A673 (cell line): ENCODE measurements around the gene FRS3. TPM values are rescaled to one million over a fixed set of nuclear protein-coding genes. Genes with fewer than 3 reads are reported as not detected.
"Not testable (repeated sequence)": the region's sequence is repeated elsewhere in the genome, so short reads cannot be mapped to it uniquely, and the experiment has no call there.

Experiments
- BruUV-seq: library from RNA; stranded (reverse); fragments of 400-500 nt; replicated peaks from 2 replicates; lab custom pipeline; 2021; lab: Mats Ljungman, UMichigan
- CTCF ChIA-PET: fragments of 300-600 bp; sonication (Branson Sonifier 250); formaldehyde crosslinking; loops from one replicate; lab custom pipeline; 2022; ENCODE audit warnings: antibody characterized with exemption; lab: Charles Lee
- POLR2A ChIA-PET: fragments of 300-600 bp; sonication (Branson Sonifier 250); formaldehyde crosslinking; loops from one replicate; lab custom pipeline; 2022; ENCODE audit warnings: antibody characterized with exemption; ENCODE audit not compliant: low non-redundant PET; lab: Charles Lee
- DNase-seq: peaks from one replicate; pipeline ENCODE4 v3.0.0-alpha.2; 2015; ENCODE audit warnings: low spot score
- H3K27ac ChIP-seq: fragments of 200-600 bp; sonication (generic); 2 replicates; pipeline ENCODE4 v1.5.1; 2016; ENCODE audit warnings: mixed run types, low read depth, mild to moderate bottlenecking, mixed read lengths, antibody characterized with exemption, low read length; ENCODE audit not compliant: poor library complexity, severe bottlenecking
- H3K27me3 ChIP-seq: fragments of 200-600 bp; sonication (generic); replicated peaks from 2 replicates; pipeline ENCODE4 v1.6.1; 2017; ENCODE audit warnings: mixed run types, low read depth, mild to moderate bottlenecking, mixed read lengths, antibody characterized with exemption, low read length; ENCODE audit not compliant: insufficient read depth, poor library complexity
- H3K36me3 ChIP-seq: fragments of 200-600 bp; sonication (generic); 2 replicates; pipeline ENCODE4 v1.6.1; 2016; ENCODE audit warnings: mixed run types, mild to moderate bottlenecking, mixed read lengths, antibody characterized with exemption, low read length; ENCODE audit not compliant: insufficient read depth, poor library complexity, severe bottlenecking
- H3K4me1 ChIP-seq: fragments of 200-600 bp; sonication (generic); 2 replicates; pipeline ENCODE4 v1.6.1; 2017; ENCODE audit warnings: mixed run types, mild to moderate bottlenecking, mixed read lengths, antibody characterized with exemption, low read length; ENCODE audit not compliant: insufficient read depth, poor library complexity, severe bottlenecking
- H3K4me3 ChIP-seq: fragments of 200-600 bp; sonication (generic); 2 replicates; pipeline ENCODE4 v1.5.1; 2016; ENCODE audit warnings: low read depth, mixed run types, mild to moderate bottlenecking, mixed read lengths, low read length; ENCODE audit not compliant: poor library complexity, severe bottlenecking
- H3K9me3 ChIP-seq: fragments of 200-600 bp; sonication (generic); 2 replicates; pipeline ENCODE4 v1.6.1; 2016; ENCODE audit warnings: mixed run types, low read depth, mild to moderate bottlenecking, mixed read lengths, antibody characterized with exemption, low read length; ENCODE audit not compliant: poor library complexity, severe bottlenecking
- CTCF ChIP-seq: fragments of 300-800, 200-600 bp; sonication (generic); conservative IDR thresholded peaks from 2 replicates; pipeline ENCODE4 v1.5.1; 2017; ENCODE audit warnings: low read depth, mild to moderate bottlenecking, antibody characterized with exemption, low read length, moderate library complexity, mixed read lengths
- EZH2 ChIP-seq: fragments of 200-600 bp; sonication (generic); IDR thresholded peaks from 2 replicates; pipeline ENCODE4 v1.6.1; 2017; ENCODE audit warnings: borderline replicate concordance, low read depth, mild to moderate bottlenecking, mixed read lengths, antibody characterized with exemption, low read length; ENCODE audit not compliant: poor library complexity, severe bottlenecking
- intact Hi-C: fragments of 100-400 bp; cut with micrococcal nuclease; formaldehyde crosslinking; loops from one replicate; pipeline ENCODE4 v1.10.0; 2022; ENCODE audit not compliant: unreplicated experiment
- total RNA-seq: library from RNA; stranded (reverse); gene quantifications from 2 replicates; pipeline ENCODE4 v1.2.3, GENCODE V29; 2021

FRS3 gene
- total RNA-seq, 1 experiment from 2014 or later, result 3.0 TPM

GRCh38 chr6:41814629-41815028, 34.9 kb upstream of the FRS3 start:
- Histone ChIP-seq H3K9me3 (no peaks in the 10 kb centered on the region), H3K27me3 (no peaks in the 10 kb centered on the region), H3K36me3 (no peaks in the 10 kb centered on the region), H3K4me3 (no peak overlapping the region), H3K4me1 (no peaks in the 10 kb centered on the region), H3K27ac (no peak overlapping the region)
- no peak for DNase-seq
- POLR2A ChIA-PET, result no interaction called here
- intact Hi-C loops, result no loop called here
- BruUV-seq, result no TSS peak
- TF ChIP-seq CTCF (no peak), EZH2 (no peak)
- CTCF ChIA-PET, result interaction anchor here (1.6 kb wide), 1 partner anchor 27 kb away, joined by 4 read pairs; the partner anchor contains the start of gene TOMM6

GRCh38 chr6:41813956-41814355, 34.3 kb upstream of the FRS3 start:
- no TSS peak for BruUV-seq
- POLR2A ChIA-PET, result no interaction called here
- Histone ChIP-seq H3K27me3 (no peaks in the 10 kb centered on the region), H3K27ac (no peak overlapping the region), H3K9me3 (no peaks in the 10 kb centered on the region), H3K4me1 (no peaks in the 10 kb centered on the region), H3K36me3 (no peaks in the 10 kb centered on the region), H3K4me3 (no peak overlapping the region)
- intact Hi-C loops, result no loop called here
- no peak for DNase-seq
- TF ChIP-seq EZH2 (no peak), CTCF (no peak)
- CTCF ChIA-PET, result interaction anchor here (1.6 kb wide), 1 partner anchor 26 kb away, joined by 4 read pairs; the partner anchor contains the start of gene TOMM6

- CTCF ChIA-PET, result no interaction called here
- Histone ChIP-seq H3K4me3 (no peak overlapping the region), H3K27me3 (no peaks in the 10 kb centered on the region), H3K36me3 (no peaks in the 10 kb centered on the region), H3K4me1 (no peaks in the 10 kb centered on the region), H3K27ac (no peak overlapping the region), H3K9me3 (no peaks in the 10 kb centered on the region)
- intact Hi-C loops, result no loop called here
- no peak for DNase-seq
- no TSS peak for BruUV-seq
- TF ChIP-seq EZH2 (no peak), CTCF (no peak)
- POLR2A ChIA-PET, result no interaction called here
These were observed 33.8 kb upstream of the FRS3 start for GRCh38 chr6:41813469-41813868.

- H3K36me3 ChIP-seq, H3K4me1 ChIP-seq, H3K4me3 ChIP-seq, CTCF ChIA-PET, H3K27ac ChIP-seq, H3K9me3 ChIP-seq, DNase-seq, BruUV-seq, POLR2A ChIA-PET, intact Hi-C loops, H3K27me3 ChIP-seq: not testable (repeated sequence)
These were observed 32.2 kb upstream of the FRS3 start for GRCh38 chr6:41811946-41812345.
